HG03521 (cell line): ENCODE measurements around the gene FCHO2.
A peak's percentile ranks its signal among the peaks of the same experiment; 100 is the strongest.
"Not testable (repeated sequence)": the region's sequence is repeated elsewhere in the genome, so short reads cannot be mapped to it uniquely, and the experiment has no call there.

ENCODE experiments used
- ATAC-seq: cut with Tn5 transposase; IDR thresholded peaks from one replicate; pipeline ENCODE4 v1.9.1; 2021; ENCODE audit warnings: mild to moderate bottlenecking, moderate library complexity; ENCODE audit not compliant: unreplicated experiment

FCHO2 gene

GRCh38 chr5:72955143-72955767 is 586 bp upstream of the FCHO2 start:
- ATAC-seq = peak; percentile 37

- peak; percentile 38 for ATAC-seq
These were observed 691 bp downstream of the FCHO2 start for GRCh38 chr5:72956324-72957140.

- no peak for ATAC-seq
These were observed 1.5 kb downstream of the FCHO2 start for GRCh38 chr5:72957337-72957736.

- ATAC-seq = no peak
These were observed 3.4 kb downstream of the FCHO2 start for GRCh38 chr5:72959257-72959656.

GRCh38 chr5:72974481-72974880 is 18.6 kb downstream of the FCHO2 start:
- not testable (repeated sequence) for ATAC-seq

- ATAC-seq = not testable (repeated sequence)
These were observed 21.0 kb downstream of the FCHO2 start for GRCh38 chr5:72976810-72977209.

- ATAC-seq = no peak
These were observed 29.9 kb downstream of the FCHO2 start for GRCh38 chr5:72985719-72986118.

- ATAC-seq = no peak
These were observed 32.9 kb downstream of the FCHO2 start for GRCh38 chr5:72988769-72989168.

- ATAC-seq = no peak
These were observed 35.6 kb downstream of the FCHO2 start for GRCh38 chr5:72991394-72991793.

- ATAC-seq = no peak
These were observed 38.7 kb downstream of the FCHO2 start for GRCh38 chr5:72994578-72994977.

GRCh38 chr5:72996632-72997031 is 40.8 kb downstream of the FCHO2 start:
- no peak for ATAC-seq

GRCh38 chr5:72999916-73000315 is 44.1 kb downstream of the FCHO2 start:
- no peak for ATAC-seq

- ATAC-seq = no peak
These were observed 50.0 kb downstream of the FCHO2 start for GRCh38 chr5:73005886-73006285.

- ATAC-seq = no peak
These were observed 51.2 kb downstream of the FCHO2 start for GRCh38 chr5:73007051-73007450.

- ATAC-seq = no peak
These were observed 53.0 kb downstream of the FCHO2 start for GRCh38 chr5:73008831-73009230.

GRCh38 chr5:73011612-73012011 is 55.8 kb downstream of the FCHO2 start:
- ATAC-seq = not testable (repeated sequence)

GRCh38 chr5:73018892-73019291 is 63.1 kb downstream of the FCHO2 start:
- ATAC-seq = no peak

- ATAC-seq = no peak
These were observed 63.9 kb downstream of the FCHO2 start for GRCh38 chr5:73019766-73020165.

GRCh38 chr5:73022471-73023169 is 66.8 kb downstream of the FCHO2 start:
- ATAC-seq = no peak

- not testable (repeated sequence) for ATAC-seq
These were observed 69.2 kb downstream of the FCHO2 start for GRCh38 chr5:73024946-73025544.

- ATAC-seq = no peak
These were observed 71.5 kb downstream of the FCHO2 start for GRCh38 chr5:73027361-73027760.
